Keratinocyte (primary cell): ENCODE measurements around the gene NIPAL1.

Experiments
- EZH2 ChIP-seq: IDR thresholded peaks from one replicate; pipeline ENCODE4 v1.6.1; 2012; ENCODE audit warnings: inconsistent platforms, mild to moderate bottlenecking, low read length, moderate library complexity
- TF ChIP-seq, protein P1 (sequence below), 3 experiments: IDR thresholded peaks in 1 of 3; conservative IDR thresholded peaks in 1 of 3; optimal IDR thresholded peaks in 1 of 3; 2 replicates in 2 of 3; 3 replicates in 1 of 3; pipeline versions ENCODE3 to v1.5.1; 2011; ENCODE audit warnings: low read length in 3 of 3, mild to moderate bottlenecking in 3 of 3, moderate library complexity in 2 of 3, control low read depth in 1 of 3, inconsistent platforms in 1 of 3; ENCODE audit not compliant: insufficient read depth in 2 of 3; ENCODE audit errors: extremely low read depth in 1 of 3

GRCh38 chr4:47972181-47972580 is 44.4 kb upstream of the NIPAL1 start:
- TF ChIP-seq EZH2: no peak
- TF ChIP-seq, protein P1, sequence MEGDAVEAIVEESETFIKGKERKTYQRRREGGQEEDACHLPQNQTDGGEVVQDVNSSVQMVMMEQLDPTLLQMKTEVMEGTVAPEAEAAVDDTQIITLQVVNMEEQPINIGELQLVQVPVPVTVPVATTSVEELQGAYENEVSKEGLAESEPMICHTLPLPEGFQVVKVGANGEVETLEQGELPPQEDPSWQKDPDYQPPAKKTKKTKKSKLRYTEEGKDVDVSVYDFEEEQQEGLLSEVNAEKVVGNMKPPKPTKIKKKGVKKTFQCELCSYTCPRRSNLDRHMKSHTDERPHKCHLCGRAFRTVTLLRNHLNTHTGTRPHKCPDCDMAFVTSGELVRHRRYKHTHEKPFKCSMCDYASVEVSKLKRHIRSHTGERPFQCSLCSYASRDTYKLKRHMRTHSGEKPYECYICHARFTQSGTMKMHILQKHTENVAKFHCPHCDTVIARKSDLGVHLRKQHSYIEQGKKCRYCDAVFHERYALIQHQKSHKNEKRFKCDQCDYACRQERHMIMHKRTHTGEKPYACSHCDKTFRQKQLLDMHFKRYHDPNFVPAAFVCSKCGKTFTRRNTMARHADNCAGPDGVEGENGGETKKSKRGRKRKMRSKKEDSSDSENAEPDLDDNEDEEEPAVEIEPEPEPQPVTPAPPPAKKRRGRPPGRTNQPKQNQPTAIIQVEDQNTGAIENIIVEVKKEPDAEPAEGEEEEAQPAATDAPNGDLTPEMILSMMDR (optimal IDR thresholded peaks at IDR 0.05 in 1 of 3, IDR thresholded peaks at IDR 0.05 in 1 of 3, conservative IDR thresholded peaks at IDR 0.05 in 1 of 3; ENCODE audit: extremely low read depth in 1 of 3, insufficient read depth in 2 of 3, low read length in 3 of 3): no peak
